PC-3 (cell line): ENCODE data around the gene DHX30. TPM values are rescaled to one million over a fixed set of nuclear protein-coding genes. Genes with fewer than 3 reads are reported as not detected.

Experiments
- ATAC-seq: fragments of 200-7000 bp; cut with Tn5 transposase; 2 replicates; pipeline ENCODE4 v1.9.1; 2020; ENCODE audit warnings: mild to moderate bottlenecking, moderate library complexity
- BruUV-seq: library from RNA; stranded (reverse); fragments of 400-500 nt; replicated peaks from 2 replicates; lab custom pipeline; 2021; lab: Mats Ljungman, UMichigan
- CTCF ChIA-PET: fragments of 300-600 bp; sonication (Branson Sonifier 250); formaldehyde crosslinking; loops from one replicate; lab custom pipeline; 2022; ENCODE audit warnings: antibody characterized with exemption; lab: Charles Lee
- POLR2A ChIA-PET: fragments of 300-600 bp; sonication (Branson Sonifier 250); formaldehyde crosslinking; loops from one replicate; lab custom pipeline; 2022; ENCODE audit warnings: antibody characterized with exemption; ENCODE audit not compliant: unreplicated experiment; lab: Charles Lee
- DNase-seq: peaks from one replicate; pipeline ENCODE4 v3.0.0-alpha.2; 2015
- H2AFZ ChIP-seq: fragments of 300-600 bp; sonication (generic); 2 replicates; pipeline ENCODE4 v1.6.0; 2016; ENCODE audit warnings: antibody characterized with exemption, low read length
- H3F3A ChIP-seq: fragments of 300-600 bp; sonication (generic); one replicate; pipeline ENCODE4 v1.6.0; 2017; ENCODE audit warnings: antibody characterized with exemption, low read length, control low read depth, mild to moderate bottlenecking; ENCODE audit not compliant: unreplicated experiment
- H3K27ac ChIP-seq: fragments of 300-600 bp; sonication (generic); 2 replicates; pipeline ENCODE4 v1.5.1; 2016; ENCODE audit warnings: mild to moderate bottlenecking, low read length
- H3K27me3 ChIP-seq: fragments of 300-600 bp; sonication (generic); 2 replicates; pipeline ENCODE4 v1.6.1; 2016; ENCODE audit warnings: low read length, mixed read lengths
- H3K36me3 ChIP-seq: fragments of 300-600 bp; sonication (generic); 2 replicates; pipeline ENCODE4 v1.6.1; 2016; ENCODE audit warnings: low read depth, mixed run types, low read length, mixed read lengths
- H3K4me1 ChIP-seq: fragments of 300-600 bp; sonication (generic); 2 replicates; pipeline ENCODE4 v1.5.1; 2016; ENCODE audit warnings: low read length; ENCODE audit not compliant: insufficient read depth
- H3K4me2 ChIP-seq: fragments of 300-600 bp; sonication (generic); 2 replicates; pipeline ENCODE4 v1.6.0; 2016; ENCODE audit warnings: low read length
- H3K4me3 ChIP-seq: fragments of 300-600 bp; sonication (generic); 2 replicates; pipeline ENCODE4 v1.5.1; 2016; ENCODE audit warnings: mild to moderate bottlenecking, low read length, mixed read lengths
- H3K79me2 ChIP-seq: fragments of 300-600 bp; sonication (generic); 2 replicates; pipeline ENCODE4 v1.6.1; 2017; ENCODE audit warnings: low read length, mixed read lengths
- H3K9ac ChIP-seq: fragments of 300-600 bp; sonication (generic); 2 replicates; pipeline ENCODE4 v1.6.0; 2016; ENCODE audit warnings: mild to moderate bottlenecking, low read length
- H3K9me2 ChIP-seq: fragments of 300-600 bp; sonication (generic); replicated peaks from 2 replicates; pipeline ENCODE4 v1.6.1; 2016; ENCODE audit warnings: mixed run types, low read length, mixed read lengths
- H3K9me3 ChIP-seq: fragments of 300-600 bp; sonication (generic); 2 replicates; pipeline ENCODE4 v1.6.1; 2016; ENCODE audit warnings: low read length, mixed read lengths
- H4K20me1 ChIP-seq: fragments of 300-600 bp; sonication (generic); 2 replicates; pipeline ENCODE4 v1.6.1; 2016; ENCODE audit warnings: low read length, mixed read lengths
- EZH2 ChIP-seq: fragments of 300-600 bp; sonication (generic); IDR thresholded peaks from one replicate; pipeline ENCODE4 v1.6.1; 2017; ENCODE audit warnings: antibody characterized with exemption, mild to moderate bottlenecking, low read length; ENCODE audit not compliant: unreplicated experiment
- EZH2phosphoT487 ChIP-seq: fragments of 300-600 bp; sonication (generic); IDR thresholded peaks from 2 replicates; pipeline ENCODE4 v1.6.1; 2018; ENCODE audit warnings: mild to moderate bottlenecking, antibody characterized with exemption, low read length, borderline replicate concordance
- intact Hi-C: fragments of 100-400 bp; cut with micrococcal nuclease; formaldehyde crosslinking; loops from 2 replicates; pipeline ENCODE4 v1.9.0; 2023
- total RNA-seq: library from RNA; depleted of rRNA; stranded (reverse); fragments of >200 nt; gene quantifications from 2 replicates; pipeline ENCODE4 v1.2.3, GENCODE V29; 2014
- TF ChIP-seq, protein P1 (sequence below): fragments of 300-600 bp; sonication (generic); conservative IDR thresholded peaks from 2 replicates; pipeline ENCODE4 v1.5.1; 2017; ENCODE audit warnings: antibody characterized with exemption, low read depth, mild to moderate bottlenecking, low read length

DHX30 gene
- total RNA-seq, 1 experiment from 2014 or later: 152 TPM

DNA sequence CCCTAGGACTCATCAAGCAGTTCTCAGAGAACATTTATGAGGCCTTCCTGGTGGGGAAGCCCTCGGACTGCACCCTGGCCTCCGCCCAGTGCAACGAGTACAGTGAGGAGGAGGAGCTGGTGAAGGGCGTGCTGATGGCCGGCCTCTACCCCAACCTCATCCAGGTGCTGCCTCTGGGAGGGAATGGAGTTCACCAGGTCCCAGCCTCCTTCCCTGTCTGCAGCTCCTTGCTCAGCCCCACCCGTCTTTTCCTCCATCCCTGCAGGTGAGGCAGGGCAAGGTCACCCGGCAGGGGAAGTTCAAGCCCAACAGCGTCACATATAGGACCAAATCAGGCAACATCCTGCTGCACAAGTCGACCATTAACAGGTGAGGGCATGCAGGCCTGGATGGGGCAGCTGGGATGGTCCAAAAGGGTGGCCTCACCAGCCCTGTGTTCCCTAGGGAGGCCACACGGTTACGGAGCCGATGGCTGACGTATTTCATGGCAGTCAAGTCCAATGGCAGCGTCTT is 46.3 kb downstream of the DHX30 start:
- Histone ChIP-seq H3K9me3 (no peaks in the 10 kb centered on the region), H3K27me3 (no peaks in the 10 kb centered on the region), H3K4me1 (no peaks in the 10 kb centered on the region), H3K4me3 (no peak overlapping the region), H3K79me2 (no peaks in the 10 kb centered on the region), H3K36me3 (peaks cover 51% of the 10 kb centered on the region), H3K27ac (no peak overlapping the region), H2AFZ (no peak overlapping the region), H3K9ac (no peak overlapping the region), H3K9me2 (no peaks in the 10 kb centered on the region), H3K4me2 (no peak overlapping the region), H3F3A (peaks cover 4% of the 10 kb centered on the region), H4K20me1 (no peaks in the 10 kb centered on the region)
- intact Hi-C loops: no loop called here
- POLR2A ChIA-PET: no interaction called here
- TF ChIP-seq EZH2phosphoT487: no peak
- TF ChIP-seq, protein P1, sequence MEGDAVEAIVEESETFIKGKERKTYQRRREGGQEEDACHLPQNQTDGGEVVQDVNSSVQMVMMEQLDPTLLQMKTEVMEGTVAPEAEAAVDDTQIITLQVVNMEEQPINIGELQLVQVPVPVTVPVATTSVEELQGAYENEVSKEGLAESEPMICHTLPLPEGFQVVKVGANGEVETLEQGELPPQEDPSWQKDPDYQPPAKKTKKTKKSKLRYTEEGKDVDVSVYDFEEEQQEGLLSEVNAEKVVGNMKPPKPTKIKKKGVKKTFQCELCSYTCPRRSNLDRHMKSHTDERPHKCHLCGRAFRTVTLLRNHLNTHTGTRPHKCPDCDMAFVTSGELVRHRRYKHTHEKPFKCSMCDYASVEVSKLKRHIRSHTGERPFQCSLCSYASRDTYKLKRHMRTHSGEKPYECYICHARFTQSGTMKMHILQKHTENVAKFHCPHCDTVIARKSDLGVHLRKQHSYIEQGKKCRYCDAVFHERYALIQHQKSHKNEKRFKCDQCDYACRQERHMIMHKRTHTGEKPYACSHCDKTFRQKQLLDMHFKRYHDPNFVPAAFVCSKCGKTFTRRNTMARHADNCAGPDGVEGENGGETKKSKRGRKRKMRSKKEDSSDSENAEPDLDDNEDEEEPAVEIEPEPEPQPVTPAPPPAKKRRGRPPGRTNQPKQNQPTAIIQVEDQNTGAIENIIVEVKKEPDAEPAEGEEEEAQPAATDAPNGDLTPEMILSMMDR: no peak
- no peak for TF ChIP-seq EZH2
- no TSS peak for BruUV-seq
- peak; percentile 3; the same call in 1 of the 2 replicates for ATAC-seq
- no peak for DNase-seq
- CTCF ChIA-PET: interaction anchor here (0.6 kb wide), 1 partner anchor 135 kb away, joined by 5 read pairs; no protein-coding TSS in a partner anchor

DNA sequence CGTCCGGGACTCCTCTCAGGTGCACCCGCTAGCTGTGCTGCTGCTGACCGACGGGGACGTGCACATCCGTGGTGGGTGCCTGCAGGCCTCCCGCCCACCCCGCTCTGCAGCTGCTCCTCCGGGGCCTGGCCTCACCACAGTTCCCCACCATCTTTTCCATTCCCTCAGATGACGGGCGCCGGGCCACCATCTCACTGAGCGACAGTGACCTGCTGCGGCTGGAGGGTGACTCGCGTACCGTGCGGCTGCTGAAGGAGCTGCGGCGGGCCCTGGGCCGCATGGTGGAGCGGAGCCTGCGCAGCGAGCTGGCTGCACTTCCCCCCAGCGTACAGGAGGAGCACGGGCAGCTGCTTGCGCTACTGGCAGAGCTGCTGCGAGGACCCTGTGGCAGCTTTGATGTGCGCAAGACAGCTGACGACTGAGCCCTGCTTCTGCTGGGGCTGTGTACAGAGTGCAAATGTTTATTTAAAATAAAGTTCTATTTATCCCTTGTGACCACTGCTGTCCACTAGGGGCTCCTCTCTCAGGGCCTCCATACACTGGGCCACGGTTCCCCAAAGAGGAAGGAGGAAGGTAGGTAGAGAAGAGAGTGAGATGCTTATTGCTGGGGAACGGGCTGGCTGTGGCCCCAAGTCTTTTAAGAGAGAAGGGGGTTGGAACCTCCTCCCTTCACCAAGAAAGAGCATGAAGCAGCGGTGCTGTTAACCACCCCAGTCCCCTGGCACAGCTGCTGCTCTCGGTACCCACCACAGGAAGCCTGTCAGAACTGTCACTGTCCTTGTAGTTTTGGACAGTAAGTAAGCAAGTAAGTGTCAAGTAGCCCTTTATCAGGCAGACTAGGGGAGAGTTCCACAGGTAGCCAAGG is 47.0 kb downstream of the DHX30 start:
- H3K27ac ChIP-seq: no peak overlapping the region
- H3K27me3 ChIP-seq: no peaks in the 10 kb centered on the region
- peaks cover 4% of the 10 kb centered on the region for H3F3A ChIP-seq
- no peak for TF ChIP-seq EZH2
- TF ChIP-seq, protein P1: peak; percentile 67
- no peak for TF ChIP-seq EZH2phosphoT487
- DNase-seq: peak; percentile 46
- no peaks in the 10 kb centered on the region for H3K4me1 ChIP-seq
- H3K9ac ChIP-seq: no peak overlapping the region
- no peak overlapping the region for H3K4me2 ChIP-seq
- ChIA-PET CTCF (no interaction called here), POLR2A (interaction anchor here (0.5 kb wide), 1 partner anchor 347 kb away, joined by 3 read pairs; no protein-coding TSS in a partner anchor)
- no TSS peak for BruUV-seq
- no peaks in the 10 kb centered on the region for H3K79me2 ChIP-seq
- H3K36me3 ChIP-seq: peaks cover 47% of the 10 kb centered on the region
- no peak overlapping the region for H2AFZ ChIP-seq
- H3K9me2 ChIP-seq: no peaks in the 10 kb centered on the region
- intact Hi-C loops: loop anchor here (5.0 kb wide), 1 partner anchor 302 kb away; no protein-coding TSS in a partner anchor
- no peaks in the 10 kb centered on the region for H3K9me3 ChIP-seq
- peak; percentile 68 for ATAC-seq
- H4K20me1 ChIP-seq: no peaks in the 10 kb centered on the region
- H3K4me3 ChIP-seq: no peak overlapping the region
